Measurements from ENCODE around the gene ARHGAP33. TPM values are rescaled to one million over a fixed set of nuclear protein-coding genes. Genes with fewer than 3 reads are reported as not detected.

ARHGAP33 gene
- total RNA-seq, 1 experiment from 2014 or later, result 43.9 TPM

DNA sequence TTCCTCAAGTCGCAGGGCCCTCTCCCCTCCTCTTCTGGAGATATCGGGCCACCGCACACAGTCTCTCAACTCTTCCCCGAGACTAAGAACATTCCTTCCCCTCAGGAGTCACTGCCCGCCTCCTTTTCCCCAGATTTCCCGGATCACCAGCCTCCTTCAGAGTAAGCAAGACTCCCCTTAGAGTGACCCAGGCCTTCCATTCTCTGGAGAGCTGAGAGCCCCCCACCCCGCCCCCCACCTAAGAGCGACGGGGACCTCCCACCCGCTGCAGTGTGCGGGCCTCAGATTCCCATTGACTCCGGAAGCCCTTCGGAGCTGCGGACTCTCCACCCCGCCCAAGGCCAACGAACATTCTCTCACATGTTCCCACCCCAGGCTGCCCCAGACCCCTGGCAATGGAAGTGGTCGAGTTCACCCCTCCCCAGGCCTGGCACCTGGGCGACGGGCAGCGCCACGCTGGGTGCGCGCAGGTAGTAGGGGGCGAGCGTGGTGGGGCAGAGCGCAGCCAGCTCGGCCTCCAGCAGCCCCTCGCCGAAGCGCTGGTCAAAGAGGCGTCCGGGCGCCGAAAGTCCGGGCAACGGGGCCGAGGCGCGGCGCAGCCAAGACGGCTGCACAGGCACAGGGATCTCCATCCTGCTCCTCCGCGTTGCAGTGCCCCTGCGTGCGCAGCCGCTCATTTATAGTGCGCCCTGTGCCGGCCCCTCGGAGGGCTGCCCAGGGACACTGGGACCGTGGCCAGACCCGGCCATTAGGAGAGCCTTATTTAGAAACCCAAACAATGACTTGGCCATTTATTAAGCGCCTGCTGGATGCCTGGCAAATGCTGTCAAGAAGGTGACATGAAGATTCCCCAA is 18.8 kb upstream of the ARHGAP33 start, which contains the start of gene HSPB6:
HSPB6 (minus strand) TSS at position 653 of the 854 bp plus-strand sequence; CDS start at position 632, 21 bp downstream.
- peak within 1 kb of the TSS; percentile 82 for H3K27ac Mint-ChIP-seq
- ATAC-seq (peak; percentile 2; the same call in 1 of the 2 replicates), DNase-seq (ENCODE audit: low spot score) (peak; percentile 57)
- peaks cover 16% of the 10 kb centered on the region for H3K4me1 Mint-ChIP-seq
- H3K36me3 Mint-ChIP-seq, result peaks cover 5% of the 10 kb centered on the region; the same call in 1 of the 2 replicates
- ChIA-PET CTCF (interaction anchor here (0.6 to 2.9 kb wide), 11 partner anchors 8 to 298 kb away, joined by 3 to 13 read pairs (median 3); partner anchors contain the start of genes LIN37, PSENEN, U2AF1L4 and WDR62), POLR2A (interaction anchor here (1.0 to 2.5 kb wide), 4 partner anchors 8 to 28 kb away, joined by 4 to 13 read pairs (median 8); partner anchors contain the start of genes LIN37, PSENEN and U2AF1L4)
- no peaks in the 10 kb centered on the region for H3K9me3 Mint-ChIP-seq
- TF ChIP-seq MXD4 (CRISPR knock-in tag; IDR thresholded peaks at IDR 0.05; ENCODE audit: borderline replicate concordance) (no peak), FOXP1 (CRISPR knock-in tag; IDR thresholded peaks at IDR 0.05; ENCODE audit: borderline replicate concordance) (0 out of 2 replicates have a peak, but pooled peaks have one; percentile 18)
- peaks cover 23% of the 10 kb centered on the region for H3K27me3 Mint-ChIP-seq (ENCODE audit: low read depth)
- peak within 1 kb of the TSS; percentile 94 for H3K4me3 Mint-ChIP-seq

DNA sequence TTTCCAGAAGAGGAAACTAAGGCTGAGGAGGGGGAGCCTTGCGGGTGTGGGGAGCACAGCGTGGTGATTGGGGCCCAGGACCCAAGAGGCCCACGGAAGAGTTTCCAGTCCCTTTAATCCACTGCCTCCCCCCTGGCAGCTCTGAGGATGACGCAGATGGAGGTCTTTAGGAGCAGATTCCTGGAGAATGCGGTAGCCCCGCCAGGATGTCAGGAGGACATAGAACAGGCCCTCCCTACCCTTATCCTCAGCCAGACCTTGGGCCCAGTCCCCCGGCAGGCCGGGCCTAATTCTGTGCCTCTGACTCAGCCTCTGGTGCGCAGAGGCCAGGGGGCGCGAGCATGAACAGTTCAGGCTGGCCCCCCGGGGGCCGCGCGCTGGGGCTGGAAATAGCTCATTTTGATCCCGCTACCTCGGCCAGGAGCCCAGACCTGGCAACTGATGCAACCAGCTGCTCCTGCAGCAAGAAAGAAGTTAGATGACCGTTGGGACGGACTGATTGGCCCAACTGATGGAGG is 18.1 kb upstream of the ARHGAP33 start:
- peak; percentile 6 for ATAC-seq
- peaks cover 23% of the 10 kb centered on the region for H3K27me3 Mint-ChIP-seq (ENCODE audit: low read depth)
- CTCF ChIA-PET, result interaction anchor here (0.6 to 2.9 kb wide), 6 partner anchors 9 to 29 kb away, joined by 3 to 13 read pairs (median 4); partner anchors contain the start of genes LIN37, PSENEN and U2AF1L4
- no peak for DNase-seq (ENCODE audit: low spot score)
- no peaks in the 10 kb centered on the region for H3K9me3 Mint-ChIP-seq
- POLR2A ChIA-PET, result interaction anchor here (1.0 to 2.5 kb wide), 4 partner anchors 9 to 27 kb away, joined by 4 to 13 read pairs (median 8); partner anchors contain the start of genes LIN37, PSENEN and U2AF1L4
- H3K27ac Mint-ChIP-seq, result peak overlapping the region; percentile 82
- TF ChIP-seq, protein P1, sequence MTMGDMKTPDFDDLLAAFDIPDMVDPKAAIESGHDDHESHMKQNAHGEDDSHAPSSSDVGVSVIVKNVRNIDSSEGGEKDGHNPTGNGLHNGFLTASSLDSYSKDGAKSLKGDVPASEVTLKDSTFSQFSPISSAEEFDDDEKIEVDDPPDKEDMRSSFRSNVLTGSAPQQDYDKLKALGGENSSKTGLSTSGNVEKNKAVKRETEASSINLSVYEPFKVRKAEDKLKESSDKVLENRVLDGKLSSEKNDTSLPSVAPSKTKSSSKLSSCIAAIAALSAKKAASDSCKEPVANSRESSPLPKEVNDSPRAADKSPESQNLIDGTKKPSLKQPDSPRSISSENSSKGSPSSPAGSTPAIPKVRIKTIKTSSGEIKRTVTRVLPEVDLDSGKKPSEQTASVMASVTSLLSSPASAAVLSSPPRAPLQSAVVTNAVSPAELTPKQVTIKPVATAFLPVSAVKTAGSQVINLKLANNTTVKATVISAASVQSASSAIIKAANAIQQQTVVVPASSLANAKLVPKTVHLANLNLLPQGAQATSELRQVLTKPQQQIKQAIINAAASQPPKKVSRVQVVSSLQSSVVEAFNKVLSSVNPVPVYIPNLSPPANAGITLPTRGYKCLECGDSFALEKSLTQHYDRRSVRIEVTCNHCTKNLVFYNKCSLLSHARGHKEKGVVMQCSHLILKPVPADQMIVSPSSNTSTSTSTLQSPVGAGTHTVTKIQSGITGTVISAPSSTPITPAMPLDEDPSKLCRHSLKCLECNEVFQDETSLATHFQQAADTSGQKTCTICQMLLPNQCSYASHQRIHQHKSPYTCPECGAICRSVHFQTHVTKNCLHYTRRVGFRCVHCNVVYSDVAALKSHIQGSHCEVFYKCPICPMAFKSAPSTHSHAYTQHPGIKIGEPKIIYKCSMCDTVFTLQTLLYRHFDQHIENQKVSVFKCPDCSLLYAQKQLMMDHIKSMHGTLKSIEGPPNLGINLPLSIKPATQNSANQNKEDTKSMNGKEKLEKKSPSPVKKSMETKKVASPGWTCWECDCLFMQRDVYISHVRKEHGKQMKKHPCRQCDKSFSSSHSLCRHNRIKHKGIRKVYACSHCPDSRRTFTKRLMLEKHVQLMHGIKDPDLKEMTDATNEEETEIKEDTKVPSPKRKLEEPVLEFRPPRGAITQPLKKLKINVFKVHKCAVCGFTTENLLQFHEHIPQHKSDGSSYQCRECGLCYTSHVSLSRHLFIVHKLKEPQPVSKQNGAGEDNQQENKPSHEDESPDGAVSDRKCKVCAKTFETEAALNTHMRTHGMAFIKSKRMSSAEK (CRISPR knock-in tag; IDR thresholded peaks at IDR 0.05; ENCODE audit: borderline replicate concordance), result no peak
- TF ChIP-seq GABPB1 (CRISPR knock-in tag; IDR thresholded peaks at IDR 0.05), result no peak
- no peak for TF ChIP-seq E2F4 (CRISPR knock-in tag; IDR thresholded peaks at IDR 0.05; ENCODE audit: borderline replicate concordance, low read depth)
- TF ChIP-seq, protein P2, sequence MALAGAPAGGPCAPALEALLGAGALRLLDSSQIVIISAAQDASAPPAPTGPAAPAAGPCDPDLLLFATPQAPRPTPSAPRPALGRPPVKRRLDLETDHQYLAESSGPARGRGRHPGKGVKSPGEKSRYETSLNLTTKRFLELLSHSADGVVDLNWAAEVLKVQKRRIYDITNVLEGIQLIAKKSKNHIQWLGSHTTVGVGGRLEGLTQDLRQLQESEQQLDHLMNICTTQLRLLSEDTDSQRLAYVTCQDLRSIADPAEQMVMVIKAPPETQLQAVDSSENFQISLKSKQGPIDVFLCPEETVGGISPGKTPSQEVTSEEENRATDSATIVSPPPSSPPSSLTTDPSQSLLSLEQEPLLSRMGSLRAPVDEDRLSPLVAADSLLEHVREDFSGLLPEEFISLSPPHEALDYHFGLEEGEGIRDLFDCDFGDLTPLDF (CRISPR knock-in tag; IDR thresholded peaks at IDR 0.05), result no peak
- no peak for TF ChIP-seq RELA (CRISPR knock-in tag; IDR thresholded peaks at IDR 0.05; ENCODE audit: borderline replicate concordance)
- TF ChIP-seq RORB (CRISPR knock-in tag; IDR thresholded peaks at IDR 0.05), result no peak
- TF ChIP-seq AR (CRISPR knock-in tag; IDR thresholded peaks at IDR 0.05), result no peak
- peak overlapping the region; percentile 94 for H3K4me3 Mint-ChIP-seq
- H3K36me3 Mint-ChIP-seq, result peaks cover 10% of the 10 kb centered on the region
- peaks cover 16% of the 10 kb centered on the region for H3K4me1 Mint-ChIP-seq

Measured in WTC11 (cell line).